Activated naive CD8-positive, alpha-beta T cell treated with anti-CD3 and anti-CD28 coated beads, Interleukin-2, amount 50 U/mL, for 24 hours (primary cell): ENCODE data around the gene PYGO2.
A peak's percentile ranks its signal among the peaks of the same experiment; 100 is the strongest.

ENCODE experiments used
- ATAC-seq: fragments of 150-1000 bp; cut with Tn5 transposase; one replicate; pipeline ENCODE4 v1.10.0; 2021
- DNase-seq: peaks from one replicate; pipeline ENCODE4 v3.0.0; 2021
- H3K27ac Mint-ChIP-seq: one replicate; pipeline ENCODE4 v1.8.0; 2021; ENCODE audit warnings: mild to moderate bottlenecking, mixed read lengths
- H3K27me3 Mint-ChIP-seq: one replicate; pipeline ENCODE4 v1.8.0; 2021; ENCODE audit warnings: mixed read lengths
- H3K36me3 Mint-ChIP-seq: one replicate; pipeline ENCODE4 v1.8.0; 2021; ENCODE audit warnings: low read depth, mixed read lengths
- H3K4me1 Mint-ChIP-seq: one replicate; pipeline ENCODE4 v1.8.0; 2021; ENCODE audit warnings: mixed read lengths
- H3K4me3 Mint-ChIP-seq: one replicate; pipeline ENCODE4 v1.8.0; 2021; ENCODE audit warnings: mild to moderate bottlenecking, moderate library complexity, mixed read lengths
- H3K9me3 Mint-ChIP-seq: one replicate; pipeline ENCODE4 v1.8.0; 2021; ENCODE audit warnings: mixed read lengths

PYGO2 gene

DNA sequence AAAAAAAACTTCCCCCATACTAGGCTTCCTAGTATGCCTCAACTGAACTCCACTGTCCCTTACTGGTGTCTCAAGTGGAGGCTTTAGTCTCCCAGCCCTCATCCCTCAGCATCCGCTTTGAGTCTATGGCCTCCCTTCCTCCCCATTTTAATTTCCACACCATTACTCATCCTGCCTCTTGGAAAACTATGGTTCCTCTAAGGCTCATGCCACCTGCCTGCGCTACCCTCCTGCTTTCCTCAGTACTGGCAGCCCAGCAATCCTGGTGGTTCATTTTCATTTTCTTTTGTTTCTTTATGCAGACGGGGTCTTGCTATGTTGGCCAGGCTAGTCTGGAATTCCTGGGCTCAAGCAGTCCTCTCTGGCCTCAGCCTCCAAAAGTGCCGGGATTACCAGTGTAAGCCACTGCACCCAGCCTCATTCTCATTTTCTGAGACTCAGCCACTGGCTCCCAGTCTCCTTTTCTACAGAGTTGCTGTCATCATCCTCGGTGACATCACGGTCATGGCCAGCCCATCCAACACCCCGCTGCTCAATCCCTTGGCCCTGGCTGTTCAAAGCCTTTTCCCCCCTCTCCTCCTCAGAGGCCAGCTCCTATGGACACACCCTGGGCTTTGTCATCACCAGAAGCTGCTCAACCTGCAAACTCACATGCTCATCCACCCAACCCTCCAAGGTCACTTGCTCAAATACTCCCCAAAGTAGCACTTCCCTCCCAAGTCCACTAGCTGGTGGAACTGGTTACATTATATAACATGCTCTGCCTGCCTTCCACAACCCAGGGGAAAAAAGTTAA, 22.8 kb downstream of the PYGO2 start:
- Mint-ChIP-seq H3K36me3 (peaks cover 3% of the 10 kb centered on the region), H3K27ac (peak overlapping the region; percentile 32), H3K4me1 (peaks cover 88% of the 10 kb centered on the region), H3K27me3 (no peaks in the 10 kb centered on the region), H3K9me3 (no peaks in the 10 kb centered on the region), H3K4me3 (peak overlapping the region; percentile 44)
- ATAC-seq (no peak), DNase-seq (no peak)

DNA sequence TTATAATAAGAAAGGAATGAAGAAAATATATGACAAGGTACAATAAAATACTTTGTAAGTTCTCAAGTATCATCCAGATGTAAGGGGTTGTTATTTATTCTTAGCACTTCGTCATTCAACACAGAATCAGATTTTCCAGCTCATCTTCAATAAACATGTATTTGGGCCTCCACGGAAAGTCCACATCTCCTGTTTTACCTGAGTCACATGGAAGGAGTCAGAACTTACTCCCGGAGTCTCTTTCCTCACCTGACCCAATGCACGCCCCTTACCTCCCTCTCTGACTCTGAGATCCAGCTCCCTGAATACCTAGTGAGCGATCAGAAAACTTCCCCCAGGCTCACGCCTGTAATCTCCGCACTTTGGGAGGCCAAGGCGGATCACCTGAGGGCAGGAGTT, 23.6 kb downstream of the PYGO2 start:
- ATAC-seq (no peak), DNase-seq (no peak)
- Mint-ChIP-seq H3K36me3 (peaks cover 3% of the 10 kb centered on the region), H3K4me3 (peak overlapping the region; percentile 97), H3K27ac (peak overlapping the region; percentile 100), H3K9me3 (no peaks in the 10 kb centered on the region), H3K4me1 (peaks cover 80% of the 10 kb centered on the region), H3K27me3 (no peaks in the 10 kb centered on the region)

DNA sequence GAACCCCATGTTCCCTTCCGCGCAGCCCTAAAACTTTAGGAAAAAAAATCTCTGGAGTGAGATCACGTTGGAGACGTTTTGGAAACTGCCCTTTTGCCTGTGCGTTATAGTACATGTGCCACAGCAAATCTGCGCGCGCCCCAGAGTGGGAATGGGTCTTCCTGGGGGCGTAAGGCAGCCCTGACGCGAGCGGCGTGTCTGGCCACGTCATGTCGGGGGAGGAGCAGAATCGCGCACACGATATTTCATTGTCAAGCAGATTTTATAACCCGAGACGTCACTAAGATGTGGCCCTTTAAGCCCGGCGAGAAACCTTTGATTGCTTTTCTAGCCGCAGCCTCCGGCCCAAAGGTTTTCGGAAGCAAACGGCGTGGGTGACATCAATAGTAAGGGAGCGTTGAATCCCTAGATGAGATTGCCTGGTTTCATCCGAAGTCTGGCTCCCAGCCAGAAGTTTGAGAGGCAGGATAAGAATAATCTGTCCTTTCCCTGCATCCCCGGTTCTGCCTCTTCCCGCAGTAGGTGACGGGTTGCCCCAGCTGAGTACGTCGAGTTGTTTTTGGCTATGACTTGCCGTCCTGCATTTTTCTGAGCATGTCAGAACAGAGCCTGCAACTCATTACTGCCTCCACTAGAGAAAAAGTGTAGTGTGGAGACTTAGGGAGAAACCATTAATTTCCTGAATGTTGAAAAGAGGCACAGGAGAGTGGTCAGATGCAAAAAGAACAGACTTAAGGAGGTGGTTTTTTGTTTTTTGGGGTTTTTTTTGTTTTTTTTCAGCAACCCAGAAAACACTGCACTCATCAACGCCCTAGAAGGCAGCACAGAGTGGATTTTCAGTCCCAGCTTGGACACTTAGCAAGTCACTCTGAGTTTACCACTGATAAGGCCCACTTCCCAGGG, 24.2 kb downstream of the PYGO2 start:
- peak; percentile 90 for DNase-seq
- no peaks in the 10 kb centered on the region for H3K27me3 Mint-ChIP-seq
- no peaks in the 10 kb centered on the region for H3K9me3 Mint-ChIP-seq
- H3K4me1 Mint-ChIP-seq: peaks cover 73% of the 10 kb centered on the region
- H3K27ac Mint-ChIP-seq: peak overlapping the region; percentile 100
- peak; percentile 79 for ATAC-seq
- peaks cover 3% of the 10 kb centered on the region for H3K36me3 Mint-ChIP-seq
- H3K4me3 Mint-ChIP-seq: peak overlapping the region; percentile 97

DNA sequence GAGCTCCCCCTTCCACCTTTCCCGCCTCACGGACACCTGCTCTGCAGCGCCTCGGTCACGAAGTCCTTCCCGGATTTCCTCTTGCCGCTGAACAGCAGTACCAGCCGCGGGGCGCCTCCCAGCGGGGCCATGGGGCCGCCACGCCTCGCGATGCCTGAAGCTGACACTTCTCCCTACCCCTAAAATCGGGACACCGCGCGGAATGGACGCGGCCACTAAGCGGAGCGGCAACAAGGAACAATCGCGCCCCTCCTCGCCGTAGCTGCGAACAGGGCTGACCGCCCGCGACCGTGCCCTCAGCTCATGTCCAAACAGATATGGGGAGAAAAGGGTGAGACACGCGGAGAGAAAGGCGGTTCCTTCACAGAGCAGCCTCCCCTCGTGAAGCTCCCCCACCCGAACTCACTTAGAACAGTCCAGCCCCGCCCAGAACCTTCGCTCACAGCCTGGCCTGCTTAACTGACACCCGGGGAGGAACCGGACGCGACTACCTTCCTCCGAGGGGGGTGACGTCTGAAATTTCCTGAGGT, 25.0 kb downstream of the PYGO2 start, which contains the start of gene PMVK:
TSS of gene PMVK (minus strand) at position 165 of the 530 bp plus-strand sequence. CDS start at position 131, 34 bp downstream.
- H3K27me3 Mint-ChIP-seq: no peaks in the 10 kb centered on the region
- peaks cover 3% of the 10 kb centered on the region for H3K36me3 Mint-ChIP-seq
- DNase-seq (peak; percentile 95), ATAC-seq (peak; percentile 82)
- H3K4me3 Mint-ChIP-seq: peak within 1 kb of the TSS; percentile 97
- no peaks in the 10 kb centered on the region for H3K9me3 Mint-ChIP-seq
- H3K4me1 Mint-ChIP-seq: peaks cover 66% of the 10 kb centered on the region
- peak within 1 kb of the TSS; percentile 100 for H3K27ac Mint-ChIP-seq

DNA sequence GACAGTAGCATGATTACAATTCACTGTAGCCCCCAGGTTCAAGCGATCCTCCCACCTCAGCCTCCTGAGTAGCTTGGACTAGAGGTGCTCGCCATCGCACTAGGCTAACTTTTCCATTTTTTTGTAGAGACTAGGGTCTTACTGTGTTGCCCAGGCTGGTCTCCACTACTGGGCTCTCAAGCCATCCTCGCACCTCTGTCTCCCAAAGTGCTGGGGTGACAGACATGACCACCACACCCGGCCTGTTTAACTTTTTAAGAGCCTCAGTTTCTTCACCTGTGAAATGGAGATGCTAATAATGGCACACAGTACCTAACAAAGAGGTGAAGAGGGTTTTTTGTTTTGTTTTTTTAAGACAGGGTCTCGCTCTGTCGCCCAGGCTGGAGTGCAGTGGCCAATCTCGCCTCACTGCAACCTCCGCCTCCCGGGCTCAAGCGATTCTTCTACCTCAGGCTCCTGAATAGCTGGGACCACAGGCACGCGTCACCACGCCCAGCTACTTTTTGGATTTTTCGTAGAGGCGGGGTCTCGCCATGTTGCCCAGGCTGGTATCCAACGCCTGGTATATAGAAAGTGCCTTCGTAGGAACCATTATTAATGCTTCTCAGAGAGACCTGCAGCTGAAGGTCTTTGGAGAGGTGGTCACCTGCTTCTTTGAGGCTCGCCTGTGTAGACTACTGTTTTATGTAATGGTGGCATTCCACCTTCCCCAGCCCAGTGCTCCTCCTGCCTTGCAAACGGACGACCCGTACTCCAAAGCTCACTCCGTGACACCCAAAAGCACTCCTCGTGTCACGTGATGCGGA, 25.6 kb downstream of the PYGO2 start:
- DNase-seq: no peak
- Mint-ChIP-seq H3K4me3 (peak overlapping the region; percentile 97), H3K4me1 (peaks cover 59% of the 10 kb centered on the region), H3K9me3 (no peaks in the 10 kb centered on the region), H3K36me3 (peaks cover 3% of the 10 kb centered on the region), H3K27me3 (no peaks in the 10 kb centered on the region), H3K27ac (peak overlapping the region; percentile 100)
- ATAC-seq: no peak

DNA sequence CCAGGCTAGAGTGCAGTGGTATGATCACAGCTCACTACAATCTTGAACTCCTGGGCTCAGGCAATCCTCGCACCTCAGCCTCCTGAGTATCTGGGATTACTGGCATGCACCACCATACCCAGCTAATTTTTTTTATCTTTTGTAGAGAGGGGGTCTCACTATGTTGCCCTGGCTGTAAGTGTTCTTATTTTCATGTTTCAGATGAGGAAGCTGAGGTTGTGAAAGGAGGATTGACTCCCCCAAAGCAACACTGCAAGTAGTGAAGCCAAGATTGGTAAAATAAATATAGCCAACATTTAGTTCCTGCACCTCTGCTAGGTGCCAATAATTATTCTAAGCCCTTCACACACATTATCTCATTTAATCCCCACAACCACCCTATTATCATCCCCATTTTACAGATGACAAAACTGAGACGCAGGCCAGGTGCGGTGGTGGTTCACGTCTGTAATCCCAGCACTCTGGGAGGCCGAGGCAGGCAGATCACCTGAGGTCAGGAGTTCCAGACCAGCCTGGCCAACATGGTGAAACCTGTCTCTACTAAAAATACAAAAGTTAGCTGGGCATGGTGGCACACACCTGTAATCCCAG, 27.1 kb downstream of the PYGO2 start:
- Mint-ChIP-seq H3K27ac (no peak overlapping the region), H3K9me3 (no peaks in the 10 kb centered on the region), H3K4me1 (peaks cover 48% of the 10 kb centered on the region), H3K36me3 (peaks cover 5% of the 10 kb centered on the region), H3K4me3 (no peak overlapping the region), H3K27me3 (no peaks in the 10 kb centered on the region)
- DNase-seq: no peak
- ATAC-seq: no peak

DNA sequence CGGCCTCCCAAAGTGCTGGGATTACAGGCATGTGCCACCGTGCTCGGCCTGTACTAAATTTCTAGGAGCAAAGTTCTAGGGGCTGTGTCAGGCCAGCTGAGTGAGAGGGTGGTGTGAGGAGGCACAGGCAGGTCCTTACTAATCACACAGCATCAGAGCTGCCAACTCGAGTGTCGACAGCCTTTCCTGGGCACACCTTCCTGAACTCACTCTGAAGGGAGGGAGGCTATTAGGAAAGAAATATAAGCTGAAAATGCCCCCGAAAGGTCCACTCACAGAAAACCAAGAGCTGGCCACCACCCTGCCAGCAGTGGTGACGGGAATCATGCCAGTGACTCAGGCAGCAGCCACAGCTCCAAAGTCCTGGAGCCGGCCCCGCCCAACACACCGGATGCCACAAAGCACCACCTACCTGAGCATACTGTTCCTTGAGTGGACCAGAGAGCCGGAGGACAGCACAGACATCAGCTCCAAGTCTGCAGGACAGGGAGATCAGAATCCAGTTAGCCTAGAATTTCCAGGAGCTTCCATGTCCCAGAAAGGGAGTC, 29.6 kb downstream of the PYGO2 start:
- peaks cover 12% of the 10 kb centered on the region for H3K36me3 Mint-ChIP-seq
- H3K27ac Mint-ChIP-seq: no peak overlapping the region
- DNase-seq (no peak), ATAC-seq (no peak)
- peaks cover 26% of the 10 kb centered on the region for H3K4me1 Mint-ChIP-seq
- no peak overlapping the region for H3K4me3 Mint-ChIP-seq
- H3K27me3 Mint-ChIP-seq: no peaks in the 10 kb centered on the region
- H3K9me3 Mint-ChIP-seq: no peaks in the 10 kb centered on the region

DNA sequence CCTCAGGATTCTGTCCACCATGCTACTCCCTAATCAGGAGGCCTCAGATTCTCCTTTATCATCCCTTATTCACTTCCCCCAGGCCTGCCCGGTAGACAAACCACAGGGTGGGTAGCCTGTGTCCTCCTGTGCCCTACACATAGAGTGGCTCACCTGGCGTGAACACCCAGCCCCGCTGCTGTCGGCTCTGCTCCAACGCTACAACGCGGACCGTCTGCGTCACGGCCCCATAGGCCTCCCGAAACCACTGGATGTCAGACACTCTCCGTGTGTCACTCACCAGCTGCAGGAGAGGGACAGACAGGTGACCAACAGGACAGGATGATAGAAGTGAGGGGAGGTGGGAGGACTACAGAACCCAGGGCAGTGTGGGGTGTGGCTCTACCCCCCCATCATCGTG, 35.4 kb downstream of the PYGO2 start:
- no peak overlapping the region for H3K27ac Mint-ChIP-seq
- no peak for ATAC-seq
- no peak overlapping the region for H3K4me3 Mint-ChIP-seq
- H3K4me1 Mint-ChIP-seq: peaks cover 2% of the 10 kb centered on the region
- H3K9me3 Mint-ChIP-seq: no peaks in the 10 kb centered on the region
- DNase-seq: no peak
- H3K27me3 Mint-ChIP-seq: no peaks in the 10 kb centered on the region
- peaks cover 17% of the 10 kb centered on the region for H3K36me3 Mint-ChIP-seq

DNA sequence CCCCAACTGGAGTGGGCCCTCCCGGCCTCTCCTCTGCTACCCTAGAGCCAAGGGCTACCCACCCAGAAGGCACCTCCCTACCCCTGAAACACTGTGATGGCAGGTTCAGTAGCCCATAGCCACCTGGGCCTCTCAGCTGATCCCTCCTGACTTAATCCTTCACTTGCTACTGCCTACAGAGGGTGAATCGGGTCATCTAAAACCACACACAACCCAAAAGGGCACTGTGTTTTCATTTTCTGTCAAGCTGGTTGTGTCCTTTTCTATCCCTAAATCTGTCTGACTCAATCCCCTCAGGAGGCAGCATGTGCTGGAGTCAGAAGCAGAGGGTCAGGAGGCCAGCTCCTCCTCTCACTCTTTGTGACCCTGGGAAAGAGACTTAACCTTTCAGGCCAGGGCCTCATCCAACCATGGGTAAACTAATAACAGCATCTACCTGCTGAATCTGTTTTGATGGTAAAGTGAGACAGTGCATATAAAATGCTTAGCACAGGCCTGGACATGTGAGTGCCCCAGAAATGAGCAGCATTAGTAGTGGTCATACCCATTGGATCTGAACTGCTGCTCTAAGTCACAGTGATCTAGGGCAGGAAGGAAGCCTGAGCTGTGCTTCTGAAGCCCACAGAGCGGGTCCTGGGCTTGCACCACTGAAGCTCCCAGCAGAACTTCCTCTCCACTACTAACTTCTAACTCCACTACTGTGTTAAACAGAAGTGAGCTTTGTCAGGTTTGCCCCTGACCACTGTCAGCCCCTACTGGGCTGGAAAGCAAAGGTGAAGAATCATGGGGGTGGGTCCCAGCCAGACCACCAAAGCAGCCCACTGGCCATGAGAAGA, 36.0 kb downstream of the PYGO2 start:
- Mint-ChIP-seq H3K4me1 (peaks cover 2% of the 10 kb centered on the region), H3K4me3 (no peak overlapping the region), H3K27ac (no peak overlapping the region), H3K36me3 (peaks cover 17% of the 10 kb centered on the region), H3K9me3 (no peaks in the 10 kb centered on the region), H3K27me3 (no peaks in the 10 kb centered on the region)
- ATAC-seq (peak; percentile 55), DNase-seq (no peak)

DNA sequence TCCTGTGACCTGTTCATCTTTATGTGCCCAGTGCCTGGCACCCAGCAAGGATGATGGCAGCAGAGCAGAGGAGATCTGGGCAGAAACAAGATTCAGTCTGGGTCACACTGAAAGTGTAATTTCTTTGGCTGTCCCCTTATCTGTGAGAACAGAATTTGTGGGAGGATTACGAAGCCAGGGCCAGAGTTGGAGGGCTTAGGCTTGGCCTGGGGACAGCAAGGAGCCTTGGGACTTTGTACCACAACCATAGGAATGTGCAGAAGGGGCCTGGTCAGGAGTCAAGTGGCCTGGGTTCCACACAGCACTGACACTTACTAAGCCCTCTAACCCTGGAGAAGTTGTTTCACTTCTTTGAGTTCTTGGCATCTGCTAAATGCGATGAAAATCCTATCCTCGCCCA, 37.9 kb downstream of the PYGO2 start:
- no peak overlapping the region for H3K27ac Mint-ChIP-seq
- DNase-seq (no peak), ATAC-seq (no peak)
- H3K9me3 Mint-ChIP-seq: no peaks in the 10 kb centered on the region
- H3K4me3 Mint-ChIP-seq: no peak overlapping the region
- peaks cover 2% of the 10 kb centered on the region for H3K4me1 Mint-ChIP-seq
- peaks cover 15% of the 10 kb centered on the region for H3K36me3 Mint-ChIP-seq
- H3K27me3 Mint-ChIP-seq: no peaks in the 10 kb centered on the region

DNA sequence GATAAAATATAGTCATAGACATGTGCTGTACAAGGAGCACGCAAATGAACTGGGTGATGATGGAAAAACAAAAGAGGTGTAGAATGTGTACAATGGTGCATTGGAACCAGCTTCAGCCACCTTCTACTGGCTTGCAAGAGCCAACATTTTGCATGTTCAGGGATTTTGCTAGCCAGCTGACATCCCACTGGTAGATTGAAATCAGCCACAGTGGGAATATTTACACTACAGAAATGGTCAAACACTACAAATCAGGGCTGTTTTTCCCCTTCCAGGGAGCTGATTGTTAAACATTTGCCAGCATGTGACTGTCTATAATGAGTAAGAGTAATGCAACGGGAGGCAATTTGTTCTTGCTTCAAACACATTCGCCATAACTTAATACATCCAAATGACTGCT, 48.3 kb downstream of the PYGO2 start:
- H3K36me3 Mint-ChIP-seq: peaks cover 2% of the 10 kb centered on the region
- DNase-seq (no peak), ATAC-seq (no peak)
- no peaks in the 10 kb centered on the region for H3K27me3 Mint-ChIP-seq
- H3K9me3 Mint-ChIP-seq: no peaks in the 10 kb centered on the region
- no peak overlapping the region for H3K4me3 Mint-ChIP-seq
- H3K27ac Mint-ChIP-seq: no peak overlapping the region
- no peaks in the 10 kb centered on the region for H3K4me1 Mint-ChIP-seq

DNA sequence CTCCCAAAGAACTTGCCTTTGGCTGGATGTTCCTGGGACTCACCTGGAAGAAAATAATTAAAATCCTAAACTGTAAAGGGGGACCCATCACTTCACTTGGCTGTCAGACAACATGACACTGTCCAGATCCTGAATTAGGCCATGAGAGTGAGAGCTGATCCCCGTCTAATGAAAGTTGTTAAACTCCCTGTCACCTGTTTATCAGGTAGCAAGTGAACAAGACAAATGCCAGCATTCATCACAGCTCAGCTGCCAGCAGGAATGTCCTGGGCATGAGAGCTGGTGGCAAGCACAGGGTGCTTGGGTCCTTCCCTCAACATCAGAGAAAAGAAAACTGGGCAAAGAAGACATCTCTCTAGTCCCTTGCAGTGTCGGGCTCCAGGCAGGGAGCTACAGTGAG, 48.8 kb downstream of the PYGO2 start:
- Mint-ChIP-seq H3K9me3 (no peaks in the 10 kb centered on the region), H3K27ac (no peak overlapping the region), H3K4me3 (no peak overlapping the region), H3K36me3 (peaks cover 2% of the 10 kb centered on the region), H3K27me3 (no peaks in the 10 kb centered on the region), H3K4me1 (no peaks in the 10 kb centered on the region)
- ATAC-seq: no peak
- DNase-seq: no peak
